Cardiac fibroblast (primary cell): Measurements from ENCODE around the gene SMPDL3A.

Experiments
- DNase-seq, 2 donors: peaks; one replicate each; pipeline versions ENCODE4 v3.0.0 to v3.0.0-alpha.2; 2010; ENCODE audit warnings: low read depth in 2 of 2
- H3K4me3 ChIP-seq, 2 donors: replicated peaks in 1 of 2; 1 replicate in 1 of 2; 2 replicates in 1 of 2; pipeline ENCODE4 v1.5.1; 2011; ENCODE audit warnings: low read depth in 2 of 2, low read length in 2 of 2, mild to moderate bottlenecking in 2 of 2, moderate library complexity in 1 of 2
- TF ChIP-seq, protein P1 (sequence below): IDR thresholded peaks from one replicate; pipeline ENCODE4 v1.5.1; 2011; ENCODE audit warnings: low read depth, mild to moderate bottlenecking, low read length, inconsistent platforms

The SMPDL3A gene

DNA sequence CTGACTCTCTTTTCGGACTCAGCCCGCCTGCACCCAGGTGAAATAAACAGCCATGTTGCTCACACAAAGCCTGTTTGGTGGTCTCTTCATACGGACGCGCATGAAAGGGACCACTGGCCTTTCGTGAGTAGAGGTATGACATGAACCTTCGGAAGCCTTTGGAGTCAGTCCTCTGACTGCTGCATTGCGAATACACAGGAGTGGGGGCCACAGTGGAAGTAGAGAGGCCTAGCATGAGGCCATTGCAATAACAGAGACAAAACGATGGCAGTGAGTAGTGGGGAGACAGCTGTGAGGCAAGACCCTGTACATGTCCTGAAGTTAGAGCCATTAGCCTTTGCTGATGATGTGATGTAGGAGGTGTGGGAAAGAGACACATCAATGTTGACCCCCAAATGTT is 56.4 kb downstream of the SMPDL3A start:
- H3K4me3 ChIP-seq = no peak overlapping the region
- no peak for DNase-seq

DNA sequence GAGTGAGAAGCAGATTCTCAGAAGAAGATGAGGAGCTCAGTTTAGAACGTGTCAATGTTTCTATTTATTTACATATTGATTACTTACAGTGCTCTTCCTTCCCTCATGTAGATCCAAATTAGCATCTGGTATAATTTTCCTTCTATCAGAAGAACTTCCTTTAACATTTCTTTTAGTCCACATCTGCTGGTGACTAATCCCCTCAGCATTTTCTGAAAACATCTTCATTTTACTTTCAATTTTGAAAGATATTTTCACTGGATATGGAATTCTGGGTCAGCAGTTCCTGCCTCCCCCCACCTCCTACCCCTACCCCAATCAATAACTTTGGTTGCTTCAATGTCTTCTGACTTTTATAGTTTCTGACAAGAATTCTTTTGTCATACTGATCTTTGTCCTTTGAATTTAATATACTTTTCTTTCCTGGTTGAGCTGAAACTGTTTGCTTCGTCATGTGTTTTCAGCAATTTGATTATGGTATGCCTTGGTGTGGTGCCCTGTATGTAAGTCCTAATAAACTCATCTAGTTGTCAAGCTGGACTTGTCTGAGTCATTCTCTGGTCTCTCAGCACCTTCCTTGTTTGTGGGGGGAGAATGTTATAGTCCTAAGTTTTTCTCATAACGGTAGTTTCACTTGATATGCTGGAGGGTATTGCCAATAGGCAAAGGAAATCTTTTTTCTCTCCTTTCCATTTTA is 57.0 kb downstream of the SMPDL3A start:
- TF ChIP-seq, protein P1, sequence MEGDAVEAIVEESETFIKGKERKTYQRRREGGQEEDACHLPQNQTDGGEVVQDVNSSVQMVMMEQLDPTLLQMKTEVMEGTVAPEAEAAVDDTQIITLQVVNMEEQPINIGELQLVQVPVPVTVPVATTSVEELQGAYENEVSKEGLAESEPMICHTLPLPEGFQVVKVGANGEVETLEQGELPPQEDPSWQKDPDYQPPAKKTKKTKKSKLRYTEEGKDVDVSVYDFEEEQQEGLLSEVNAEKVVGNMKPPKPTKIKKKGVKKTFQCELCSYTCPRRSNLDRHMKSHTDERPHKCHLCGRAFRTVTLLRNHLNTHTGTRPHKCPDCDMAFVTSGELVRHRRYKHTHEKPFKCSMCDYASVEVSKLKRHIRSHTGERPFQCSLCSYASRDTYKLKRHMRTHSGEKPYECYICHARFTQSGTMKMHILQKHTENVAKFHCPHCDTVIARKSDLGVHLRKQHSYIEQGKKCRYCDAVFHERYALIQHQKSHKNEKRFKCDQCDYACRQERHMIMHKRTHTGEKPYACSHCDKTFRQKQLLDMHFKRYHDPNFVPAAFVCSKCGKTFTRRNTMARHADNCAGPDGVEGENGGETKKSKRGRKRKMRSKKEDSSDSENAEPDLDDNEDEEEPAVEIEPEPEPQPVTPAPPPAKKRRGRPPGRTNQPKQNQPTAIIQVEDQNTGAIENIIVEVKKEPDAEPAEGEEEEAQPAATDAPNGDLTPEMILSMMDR = no peak
- peak; percentile 16 to 40 for DNase-seq
- H3K4me3 ChIP-seq = no peak overlapping the region

More for the DNA sequence above, 56.4 kb downstream of the SMPDL3A start:
- TF ChIP-seq, protein P1 = no peak

DNA sequence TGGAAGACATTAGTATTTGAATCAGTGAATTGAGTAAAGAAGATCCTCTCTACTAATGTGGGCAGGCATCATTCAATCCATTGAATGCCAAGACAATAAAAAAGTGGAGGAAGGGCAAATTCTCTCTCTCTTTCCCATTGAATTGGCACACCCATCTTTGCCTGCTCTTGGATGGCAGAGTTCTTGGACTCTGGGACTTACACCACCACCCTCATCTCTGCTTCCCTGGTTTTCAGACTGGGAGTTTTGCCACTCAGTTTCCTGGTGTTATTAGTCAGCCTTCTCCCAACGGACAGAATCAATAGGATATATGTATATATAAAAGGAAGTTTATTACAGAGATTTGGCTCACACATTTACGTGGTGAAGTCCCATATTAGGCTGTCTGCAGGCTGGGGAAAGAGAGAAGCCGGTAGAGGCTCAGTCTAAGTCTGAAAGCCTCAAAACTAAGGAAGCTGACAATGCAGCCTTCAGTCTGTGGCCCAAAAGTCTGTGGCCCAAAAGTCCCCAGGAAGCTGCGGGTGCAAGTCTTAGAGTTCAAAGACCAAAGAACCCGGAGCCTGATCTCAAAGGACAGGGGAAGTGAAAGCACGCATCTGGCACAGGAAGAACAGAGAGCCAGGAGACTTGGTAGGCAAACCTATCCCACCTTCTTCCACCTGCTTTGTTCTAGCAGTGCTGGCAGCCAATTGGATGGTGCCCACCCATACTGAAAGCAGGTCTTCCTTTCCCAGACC is 64.4 kb downstream of the SMPDL3A start:
- no peak for DNase-seq
- H3K4me3 ChIP-seq = no peak overlapping the region
- TF ChIP-seq, protein P1 = no peak
